DMS153 treated with DMSO at 0.1 percent for 48 hours (cell line): ENCODE data around the gene FIZ1.

ENCODE experiments used
- DNase-seq: peaks from one replicate; lab custom pipeline; 2025; ENCODE audit not compliant: unreplicated experiment; lab: John Stamatoyannopoulos, UW

FIZ1 gene

GRCh38 chr19:55543567-55543966 lies 55.8 kb downstream of the FIZ1 start:
- no peak for DNase-seq

- DNase-seq = no peak
Measured at GRCh38 chr19:55542292-55542855, 56.9 kb downstream of the FIZ1 start.
